Inferior parietal cortex (tissue), 1 donor: Measurements from ENCODE around the gene CHPF.

Source experiments
- DNase-seq: peaks from one replicate; pipeline ENCODE4 v3.0.0-alpha.2; 2016; ENCODE audit errors: extremely low spot score

Gene CHPF

GRCh38 chr2:219513787-219514186 is 29.8 kb downstream of the CHPF start:
- DNase-seq = no peak

DNA sequence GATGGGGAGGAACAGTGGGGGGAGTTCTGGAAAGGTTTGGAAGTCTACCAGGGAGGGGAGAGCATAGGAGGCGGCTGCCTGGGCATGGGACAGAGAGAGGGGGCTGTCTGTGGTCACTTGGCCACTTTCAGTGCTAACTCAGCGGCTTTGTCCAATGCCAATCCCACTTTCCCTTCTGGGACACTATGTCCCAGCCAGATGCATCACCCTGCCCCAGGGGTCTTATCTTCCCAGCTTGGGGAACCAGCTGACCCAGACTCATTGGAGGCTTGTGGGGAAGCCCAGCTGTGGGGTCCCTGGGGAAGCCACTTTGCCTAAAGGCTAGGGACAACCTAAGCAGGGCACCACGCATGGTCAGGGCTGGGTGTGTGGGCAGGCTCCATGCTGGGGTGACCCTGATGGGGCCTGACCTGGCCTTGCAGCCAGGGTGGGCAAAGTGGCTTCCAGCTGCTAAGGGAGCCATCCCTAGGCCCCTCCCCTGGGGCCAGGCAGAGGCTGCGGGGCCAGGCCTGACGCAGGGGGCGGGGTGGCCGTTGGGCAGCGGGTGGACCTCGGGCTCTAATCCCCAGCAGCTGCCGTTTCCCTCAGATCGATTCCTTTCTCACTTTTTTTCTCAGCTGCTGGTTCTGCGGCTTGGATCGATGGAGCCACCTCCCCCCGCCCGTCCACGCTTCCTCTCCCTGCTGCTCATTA is 30.9 kb downstream of the CHPF start:
- DNase-seq = no peak

- DNase-seq = no peak
These were observed 31.9 kb downstream of the CHPF start for GRCh38 chr2:219511547-219512325.

- DNase-seq = no peak
These were observed 33.0 kb downstream of the CHPF start for GRCh38 chr2:219510512-219511135.

DNA sequence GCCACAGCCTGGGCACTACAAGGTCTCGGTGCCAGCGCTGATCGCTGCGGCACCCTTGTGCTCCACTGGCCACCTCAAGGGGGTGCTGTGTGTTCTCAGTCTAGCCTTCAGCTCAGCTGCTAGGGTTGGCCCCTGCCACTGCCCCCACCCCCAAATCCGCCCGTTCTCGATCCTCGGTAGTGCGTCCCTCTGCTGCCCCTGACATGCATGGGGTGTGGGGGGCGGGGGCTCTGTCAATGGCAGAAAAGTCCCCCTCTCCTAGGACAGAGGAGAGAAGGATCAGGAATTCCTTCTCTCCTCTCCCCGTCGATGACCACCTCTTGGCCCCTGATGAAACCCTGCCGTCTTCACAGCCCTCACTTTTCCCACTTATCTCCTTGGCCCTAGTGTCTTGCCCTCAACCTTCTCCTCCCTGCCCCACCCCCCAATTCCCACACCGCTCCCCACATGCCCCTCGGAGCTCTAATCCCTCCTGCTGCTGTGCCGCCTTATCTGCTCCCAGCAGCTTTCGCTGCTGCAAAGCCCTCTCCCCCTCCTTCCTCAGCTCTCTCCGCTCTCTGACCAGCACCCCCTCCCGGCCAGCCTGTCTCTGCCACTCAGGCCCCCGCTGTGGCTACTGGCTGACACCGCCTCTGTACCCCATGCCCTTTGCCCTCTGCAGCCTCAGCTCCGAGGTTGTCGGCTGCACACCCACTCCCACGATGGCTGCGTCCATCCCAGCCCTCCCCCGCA is 33.7 kb downstream of the CHPF start:
- DNase-seq = peak; percentile 67

DNA sequence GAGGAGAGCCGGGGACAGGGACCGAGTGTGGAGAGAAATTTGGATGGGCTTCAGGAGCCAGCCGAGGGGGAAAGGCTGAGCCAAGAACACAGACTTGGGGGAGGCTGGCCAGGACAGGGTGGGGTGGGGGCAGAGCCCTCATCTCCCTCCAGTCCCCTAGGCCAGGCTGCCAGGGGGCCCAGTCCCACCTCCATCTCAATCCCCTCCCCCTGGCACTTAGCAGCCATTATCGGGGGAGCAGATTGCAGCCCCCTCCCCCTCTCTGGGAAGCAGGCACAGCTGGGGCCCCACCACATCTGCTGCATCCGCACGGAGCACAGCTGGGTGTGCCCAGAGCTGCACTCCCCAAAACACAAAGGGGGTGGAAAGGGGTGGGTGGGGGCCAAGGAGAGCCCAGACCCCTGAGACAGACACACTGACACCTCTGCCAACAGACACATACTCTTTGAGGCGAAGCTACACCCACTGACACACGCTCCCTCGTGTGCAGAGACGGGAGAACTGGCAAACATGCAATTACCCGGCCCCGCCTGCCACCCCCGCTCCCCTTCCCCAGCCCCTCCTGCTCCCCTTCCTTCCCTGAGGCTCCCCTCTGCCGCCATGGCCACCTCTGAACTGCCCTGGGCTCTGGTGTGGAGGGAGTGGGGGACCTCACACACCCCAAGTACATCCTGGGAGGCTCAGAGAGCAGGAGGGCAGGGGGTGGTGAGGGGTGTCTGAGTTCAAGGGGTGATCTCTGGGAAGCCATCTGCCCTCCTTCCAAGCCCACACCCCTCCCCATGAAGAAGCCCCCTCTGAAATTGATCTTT is 34.4 kb downstream of the CHPF start:
- no peak for DNase-seq

DNA sequence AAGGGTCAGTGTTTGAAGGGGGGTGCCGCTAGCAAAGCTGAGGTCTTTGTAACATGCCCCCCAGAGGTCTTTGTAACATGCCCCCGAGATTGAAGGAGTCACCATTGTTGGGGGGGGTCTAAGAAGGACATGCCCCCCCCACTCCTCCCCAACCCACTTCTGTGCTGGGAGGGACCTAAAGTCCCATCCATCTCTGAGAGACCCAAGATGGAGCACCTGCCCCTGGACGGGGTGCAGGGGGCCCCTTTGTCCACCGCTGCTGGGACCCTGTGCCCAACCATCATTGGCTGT is 35.2 kb downstream of the CHPF start:
- DNase-seq = no peak

- DNase-seq = no peak
These were observed 35.8 kb downstream of the CHPF start for GRCh38 chr2:219507581-219508443.

- no peak for DNase-seq
These were observed 36.6 kb downstream of the CHPF start for GRCh38 chr2:219506802-219507526.

DNA sequence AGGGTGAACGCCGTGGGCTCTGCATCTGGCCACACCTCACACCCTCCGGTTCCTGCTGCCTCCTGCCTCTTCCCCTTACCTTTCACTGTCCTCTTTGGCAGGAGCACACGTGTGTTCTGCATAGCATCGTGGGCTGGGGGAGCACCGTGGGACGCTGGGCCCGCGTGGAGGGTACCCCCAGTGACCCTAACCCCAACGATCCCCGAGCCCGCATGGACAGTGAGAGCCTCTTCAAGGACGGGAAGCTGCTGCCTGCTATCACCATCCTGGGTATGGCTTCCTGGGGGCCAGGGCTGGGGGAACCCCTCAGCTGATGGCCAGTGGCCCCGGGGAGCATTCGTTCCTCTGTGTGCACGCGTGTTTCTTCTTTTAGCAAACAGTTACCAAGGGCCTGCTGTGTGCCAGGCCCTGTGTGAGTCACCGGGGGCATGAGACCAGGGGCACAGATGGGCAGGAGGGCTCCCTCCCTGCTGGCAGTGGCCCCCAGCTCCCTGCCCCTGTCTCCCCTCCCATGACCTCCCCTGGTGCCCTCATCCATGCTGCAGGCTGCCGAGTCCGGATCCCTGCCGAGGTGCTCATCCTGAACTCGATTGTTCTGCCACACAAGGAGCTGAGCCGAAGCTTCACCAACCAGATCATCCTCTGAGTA is 37.3 kb downstream of the CHPF start:
- DNase-seq = no peak

GRCh38 chr2:219505585-219505984 is 38.0 kb downstream of the CHPF start:
- no peak for DNase-seq

DNA sequence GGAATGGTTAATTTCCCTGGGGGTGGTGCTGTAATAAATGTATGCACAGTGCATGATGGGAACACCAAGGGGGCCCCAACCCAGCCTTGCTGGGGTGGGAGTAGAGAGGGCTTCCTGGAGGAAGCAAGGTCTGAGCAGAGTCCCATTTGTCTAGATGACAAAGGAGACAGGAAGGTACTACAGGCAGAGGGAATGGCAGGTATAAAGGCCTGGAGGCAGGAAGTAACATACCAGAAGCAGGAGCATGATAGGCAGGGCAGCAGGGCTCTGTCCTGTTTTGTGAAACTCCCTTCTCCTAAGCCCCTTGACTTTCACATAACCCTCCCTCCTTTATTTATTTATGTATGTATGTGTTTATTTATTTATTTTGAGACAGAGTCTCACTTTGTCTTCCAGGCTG is 41.0 kb downstream of the CHPF start:
- DNase-seq = no peak

DNA sequence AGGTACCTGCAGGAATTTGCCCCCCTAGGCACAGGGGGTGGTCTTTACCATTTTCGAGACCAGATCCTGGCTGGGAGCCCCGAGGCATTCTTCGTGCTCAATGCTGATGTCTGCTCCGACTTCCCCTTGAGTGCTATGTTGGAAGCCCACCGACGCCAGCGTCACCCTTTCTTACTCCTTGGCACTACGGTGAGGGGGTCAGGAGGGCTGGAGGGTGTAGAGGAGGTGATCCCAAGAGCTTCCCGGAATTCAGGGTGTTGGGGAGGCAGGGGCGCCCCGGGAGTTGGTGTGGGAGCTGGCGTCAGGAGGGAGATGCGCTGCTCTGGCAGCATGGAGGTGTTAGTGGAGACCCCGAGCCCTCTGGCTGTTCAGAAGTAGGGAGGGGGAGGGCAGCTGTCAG is 41.8 kb downstream of the CHPF start:
- DNase-seq = no peak

GRCh38 chr2:219500135-219500534 is 43.5 kb downstream of the CHPF start:
- DNase-seq = no peak

DNA sequence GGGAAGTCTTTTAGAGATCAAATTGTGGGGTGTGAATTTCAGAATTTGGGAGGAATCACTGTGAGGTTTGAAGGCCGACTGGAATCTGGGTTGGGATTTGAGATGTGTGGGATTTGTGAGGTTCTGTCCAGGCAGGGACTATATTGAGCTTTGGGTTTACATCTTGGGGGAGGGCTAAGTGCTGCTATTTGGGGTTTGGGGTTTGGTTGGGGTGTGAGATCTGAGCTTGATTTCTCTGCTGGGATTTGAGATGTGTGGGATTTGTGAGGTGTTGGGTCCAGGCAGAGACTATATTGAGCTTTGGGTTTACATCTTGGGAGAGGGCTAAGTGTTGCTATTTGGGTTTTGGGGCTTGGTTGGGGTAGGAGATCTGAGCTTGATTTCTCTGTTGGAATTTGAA is 44.1 kb downstream of the CHPF start:
- no peak for DNase-seq

DNA sequence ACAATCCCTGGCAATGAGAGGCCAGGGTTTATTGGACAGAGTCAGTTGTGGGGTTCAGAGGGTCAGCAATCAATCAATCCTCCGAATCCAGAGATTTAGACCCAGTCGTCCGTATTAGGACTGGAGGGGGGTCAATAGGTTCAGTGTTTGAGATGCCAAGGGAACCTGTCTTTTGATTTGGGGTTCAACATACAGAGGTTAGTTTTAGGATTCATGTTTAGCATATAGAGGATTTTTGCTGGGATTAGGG is 44.6 kb downstream of the CHPF start:
- DNase-seq = no peak

DNA sequence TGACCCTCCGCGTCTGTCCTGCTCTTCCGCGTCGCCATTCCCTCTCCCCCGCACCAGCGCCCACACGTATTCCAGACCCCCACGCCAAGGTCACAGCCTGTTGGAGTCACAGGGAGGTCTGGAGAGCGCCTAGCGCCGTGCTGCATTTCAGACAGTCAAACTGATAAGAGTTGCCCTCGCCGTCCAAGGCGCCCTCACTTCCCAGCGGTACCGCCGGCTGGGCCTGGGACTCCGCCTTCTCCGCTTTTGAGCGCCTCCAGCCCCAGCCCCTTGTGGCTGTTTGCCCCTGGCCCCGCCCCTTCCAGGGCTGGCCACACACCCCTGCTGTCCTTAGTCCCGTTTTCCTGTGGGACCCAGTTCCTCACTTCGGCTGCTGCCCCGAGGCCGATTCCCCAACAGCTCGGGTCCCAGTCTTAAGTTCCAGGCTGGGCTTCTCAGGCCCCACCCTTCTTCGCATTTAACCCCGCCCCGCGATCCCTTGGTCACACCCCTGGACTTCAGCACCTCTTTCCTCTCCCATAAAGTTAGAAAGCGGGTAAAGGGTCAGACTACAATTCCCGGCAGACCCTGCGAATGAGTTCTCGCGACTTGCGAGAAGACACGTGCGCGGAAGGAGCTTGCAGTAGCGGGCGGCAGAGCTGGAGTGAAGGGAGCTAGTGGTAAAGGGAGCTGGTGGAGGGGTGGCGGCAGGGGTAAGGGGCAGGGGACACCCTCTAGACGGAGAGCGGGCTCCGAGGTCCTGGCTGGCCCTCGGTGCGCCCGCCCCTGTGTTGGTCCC is 45.1 kb downstream of the CHPF start, which contains the start of gene GMPPA:
Gene GMPPA (plus strand): TSS at position 612 of the 778 bp plus-strand sequence. CDS start 1,085 bp downstream, outside the sequence.
- peak; percentile 95 for DNase-seq

GRCh38 chr2:219497495-219498279 is 45.9 kb downstream of the CHPF start:
- no peak for DNase-seq
